Thyroid gland (tissue), 4 donors: ENCODE data around the gene NR6A1.

Experiments used
- POLR2A ChIP-seq, 2 donors: fragments of 450-650 bp; IDR thresholded peaks; one replicate each; pipeline ENCODE4 v1.6.1; 2017; ENCODE audit warnings: antibody characterized with exemption in 2 of 2, mild to moderate bottlenecking in 2 of 2, moderate library complexity in 1 of 2
- TF ChIP-seq, protein P1 (sequence below), 6 experiments: fragments of 200-600 bp in 3 of 6; fragments of 450-650 bp in 3 of 6; sonication (generic) in 3 of 6; IDR thresholded peaks; one replicate each; pipeline ENCODE4 v1.5.1; 2016 to 2019; ENCODE audit warnings: antibody characterized with exemption in 6 of 6, mild to moderate bottlenecking in 2 of 6, inconsistent platforms in 1 of 6, moderate library complexity in 1 of 6

DNA sequence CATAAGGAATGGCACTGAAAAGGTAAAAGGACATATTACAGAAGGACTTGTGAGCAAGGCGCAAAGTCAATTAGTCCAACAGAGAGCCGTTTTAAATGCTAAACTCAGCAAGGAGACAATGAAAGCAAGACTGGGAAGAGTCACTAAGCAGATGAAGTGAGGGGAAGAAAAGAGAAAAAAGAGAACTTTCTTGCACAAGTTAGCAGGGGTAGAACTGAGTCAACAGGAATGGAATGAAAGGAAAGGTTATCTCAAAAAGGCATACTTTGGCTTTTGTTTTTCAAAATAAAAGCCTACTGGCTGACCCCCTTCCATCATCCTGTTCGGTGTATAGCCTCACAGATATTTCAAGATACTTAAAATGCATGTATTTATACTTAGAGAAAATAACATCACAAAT, 75.0 kb downstream of the NR6A1 start:
- no peak for TF ChIP-seq POLR2A (IDR thresholded peaks at IDR 0.05)
- TF ChIP-seq, protein P1, sequence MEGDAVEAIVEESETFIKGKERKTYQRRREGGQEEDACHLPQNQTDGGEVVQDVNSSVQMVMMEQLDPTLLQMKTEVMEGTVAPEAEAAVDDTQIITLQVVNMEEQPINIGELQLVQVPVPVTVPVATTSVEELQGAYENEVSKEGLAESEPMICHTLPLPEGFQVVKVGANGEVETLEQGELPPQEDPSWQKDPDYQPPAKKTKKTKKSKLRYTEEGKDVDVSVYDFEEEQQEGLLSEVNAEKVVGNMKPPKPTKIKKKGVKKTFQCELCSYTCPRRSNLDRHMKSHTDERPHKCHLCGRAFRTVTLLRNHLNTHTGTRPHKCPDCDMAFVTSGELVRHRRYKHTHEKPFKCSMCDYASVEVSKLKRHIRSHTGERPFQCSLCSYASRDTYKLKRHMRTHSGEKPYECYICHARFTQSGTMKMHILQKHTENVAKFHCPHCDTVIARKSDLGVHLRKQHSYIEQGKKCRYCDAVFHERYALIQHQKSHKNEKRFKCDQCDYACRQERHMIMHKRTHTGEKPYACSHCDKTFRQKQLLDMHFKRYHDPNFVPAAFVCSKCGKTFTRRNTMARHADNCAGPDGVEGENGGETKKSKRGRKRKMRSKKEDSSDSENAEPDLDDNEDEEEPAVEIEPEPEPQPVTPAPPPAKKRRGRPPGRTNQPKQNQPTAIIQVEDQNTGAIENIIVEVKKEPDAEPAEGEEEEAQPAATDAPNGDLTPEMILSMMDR (IDR thresholded peaks at IDR 0.05), result no peak
